ENCODE measurements around the gene PRDM11. TPM values are rescaled to one million over a fixed set of nuclear protein-coding genes. Genes with fewer than 3 reads are reported as not detected.

PRDM11 gene
- total RNA-seq, 4 donors from 2014 or later: 26.4 to 57.2 (median 29.6) TPM

- H3K36me3 ChIP-seq: no peaks in the 10 kb centered on the region
- H3K9me3 ChIP-seq: no peaks in the 10 kb centered on the region
- ATAC-seq: no peak
- peaks cover 0 to 18% (median 3%) of the 10 kb centered on the region in 3 donors for H3K4me1 ChIP-seq
- H3K4me3 ChIP-seq: no peak overlapping the region
- H3K27me3 ChIP-seq: peaks cover 41% of the 10 kb centered on the region
- no peak overlapping the region for H3K27ac ChIP-seq
- WGBS, 2 donors (ENCODE audit: low coverage in 1 of 2): 12 to 20% methylated on average over 3 of the region's 8 CpGs
- TF ChIP-seq EP300 (IDR thresholded peaks at IDR 0.05): no peak
- TF ChIP-seq POLR2AphosphoS5 (IDR thresholded peaks at IDR 0.05): no peak
- no peak for TF ChIP-seq POLR2A (IDR thresholded peaks at IDR 0.05)
- TF ChIP-seq CTCF (IDR thresholded peaks at IDR 0.05): no peak
Observed at GRCh38 chr11:45102361-45102809, 44.1 kb upstream of the PRDM11 start.

GRCh38 chr11:45102810-45103621 is 43.4 kb upstream of the PRDM11 start:
- WGBS, 2 donors (ENCODE audit: low coverage in 1 of 2): 0 to 8% methylated on average over 1 to 4 of the region's 8 CpGs
- H3K27me3 ChIP-seq: peaks cover 41% of the 10 kb centered on the region
- TF ChIP-seq POLR2AphosphoS5 (IDR thresholded peaks at IDR 0.05): no peak
- TF ChIP-seq EP300 (IDR thresholded peaks at IDR 0.05): no peak
- TF ChIP-seq CTCF (IDR thresholded peaks at IDR 0.05): peak; percentile 93 to 96 (median 94)
- TF ChIP-seq POLR2A (IDR thresholded peaks at IDR 0.05): no peak
- no peak overlapping the region for H3K4me3 ChIP-seq
- H3K27ac ChIP-seq: no peak overlapping the region
- H3K36me3 ChIP-seq: no peaks in the 10 kb centered on the region
- peaks cover 0 to 12% (median 2%) of the 10 kb centered on the region in 3 donors for H3K4me1 ChIP-seq
- H3K9me3 ChIP-seq: no peaks in the 10 kb centered on the region
- peak; percentile 67 for ATAC-seq

GRCh38 chr11:45104006-45104789 is 42.2 kb upstream of the PRDM11 start:
- TF ChIP-seq CTCF (IDR thresholded peaks at IDR 0.05) (no peak), POLR2A (IDR thresholded peaks at IDR 0.05) (no peak), EP300 (IDR thresholded peaks at IDR 0.05) (no peak), POLR2AphosphoS5 (IDR thresholded peaks at IDR 0.05) (no peak)
- Histone ChIP-seq H3K9me3 (no peaks in the 10 kb centered on the region), H3K27ac (no peak overlapping the region), H3K4me3 (no peak overlapping the region), H3K36me3 (no peaks in the 10 kb centered on the region), H3K4me1 (peaks cover 0 to 9% (median 0%) of the 10 kb centered on the region in 3 donors), H3K27me3 (peaks cover 32% of the 10 kb centered on the region)
- 82 to 83% methylated on average over 2 of the region's 6 CpGs for WGBS, 2 donors (ENCODE audit: low coverage in 1 of 2)
- ATAC-seq: no peak

- Histone ChIP-seq H3K27ac (no peak overlapping the region), H3K36me3 (no peaks in the 10 kb centered on the region), H3K4me3 (no peak overlapping the region), H3K9me3 (no peaks in the 10 kb centered on the region), H3K4me1 (peaks cover 0 to 9% (median 0%) of the 10 kb centered on the region in 3 donors), H3K27me3 (peaks cover 32% of the 10 kb centered on the region)
- TF ChIP-seq EP300 (IDR thresholded peaks at IDR 0.05) (no peak), POLR2AphosphoS5 (IDR thresholded peaks at IDR 0.05) (no peak), POLR2A (IDR thresholded peaks at IDR 0.05) (no peak), CTCF (IDR thresholded peaks at IDR 0.05) (no peak)
- ATAC-seq: no peak
- 77 to 80% methylated on average over 2 to 4 of the region's 4 CpGs for WGBS, 2 donors (ENCODE audit: low coverage in 1 of 2)
Observed at GRCh38 chr11:45104790-45105084, 41.7 kb upstream of the PRDM11 start.
